ENCODE results near the gene ALOXE3.
"Not testable (repeated sequence)": the region's sequence is repeated elsewhere in the genome, so short reads cannot be mapped to it uniquely, and the experiment has no call there.

The ALOXE3 gene

DNA sequence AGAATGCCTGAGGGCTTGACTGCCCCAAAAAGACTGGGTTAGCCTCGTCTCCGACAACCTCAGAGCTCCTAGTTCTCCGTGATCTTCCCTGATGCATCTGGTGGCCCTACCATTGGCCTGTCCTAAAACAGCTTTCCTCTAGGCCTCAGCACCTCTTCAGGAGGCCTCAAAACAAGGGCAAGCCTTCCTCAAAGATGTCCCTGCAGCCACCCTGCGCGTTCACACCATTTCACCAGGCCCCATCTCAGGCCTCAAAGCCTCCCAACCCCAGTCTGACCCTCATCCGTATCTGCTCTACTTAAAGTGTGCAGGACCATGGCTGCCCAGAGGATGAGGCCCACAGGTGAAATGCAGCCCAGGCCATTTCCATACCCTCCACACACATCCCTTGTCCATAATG, 7.4 kb downstream of the ALOXE3 start:
- DNase-seq (ENCODE audit: low spot score) = no peak
- in situ Hi-C loops (cut with MboI; ENCODE audit: low sequenced_read_pairs, unreplicated experiment) = no loop called here
- TF ChIP-seq, protein P1, sequence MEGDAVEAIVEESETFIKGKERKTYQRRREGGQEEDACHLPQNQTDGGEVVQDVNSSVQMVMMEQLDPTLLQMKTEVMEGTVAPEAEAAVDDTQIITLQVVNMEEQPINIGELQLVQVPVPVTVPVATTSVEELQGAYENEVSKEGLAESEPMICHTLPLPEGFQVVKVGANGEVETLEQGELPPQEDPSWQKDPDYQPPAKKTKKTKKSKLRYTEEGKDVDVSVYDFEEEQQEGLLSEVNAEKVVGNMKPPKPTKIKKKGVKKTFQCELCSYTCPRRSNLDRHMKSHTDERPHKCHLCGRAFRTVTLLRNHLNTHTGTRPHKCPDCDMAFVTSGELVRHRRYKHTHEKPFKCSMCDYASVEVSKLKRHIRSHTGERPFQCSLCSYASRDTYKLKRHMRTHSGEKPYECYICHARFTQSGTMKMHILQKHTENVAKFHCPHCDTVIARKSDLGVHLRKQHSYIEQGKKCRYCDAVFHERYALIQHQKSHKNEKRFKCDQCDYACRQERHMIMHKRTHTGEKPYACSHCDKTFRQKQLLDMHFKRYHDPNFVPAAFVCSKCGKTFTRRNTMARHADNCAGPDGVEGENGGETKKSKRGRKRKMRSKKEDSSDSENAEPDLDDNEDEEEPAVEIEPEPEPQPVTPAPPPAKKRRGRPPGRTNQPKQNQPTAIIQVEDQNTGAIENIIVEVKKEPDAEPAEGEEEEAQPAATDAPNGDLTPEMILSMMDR (IDR thresholded peaks at IDR 0.05; ENCODE audit: borderline replicate concordance, control extremely low read depth, extremely low read depth, insufficient read depth, missing control alignments) = no peak

DNA sequence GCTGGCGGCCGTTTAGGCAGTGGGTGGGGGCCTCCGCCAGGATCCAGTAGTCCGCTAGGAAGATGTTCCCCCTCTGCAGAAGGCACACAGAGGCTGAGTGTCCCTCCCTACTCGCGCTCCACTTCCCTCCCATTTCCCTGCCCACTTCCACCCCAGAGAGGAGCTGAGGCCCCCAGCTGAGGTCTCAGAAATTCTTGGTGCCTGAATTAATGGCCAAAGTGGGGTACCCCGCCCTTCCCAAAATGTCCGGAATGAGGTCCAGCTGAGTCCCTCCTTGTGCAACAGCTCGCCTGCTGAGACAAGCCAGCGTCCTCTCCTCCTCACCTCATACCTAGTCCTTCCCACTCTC, 7.9 kb downstream of the ALOXE3 start:
- in situ Hi-C loops (cut with MboI; ENCODE audit: low sequenced_read_pairs, unreplicated experiment) = no loop called here
- DNase-seq (ENCODE audit: low spot score) = no peak

DNA sequence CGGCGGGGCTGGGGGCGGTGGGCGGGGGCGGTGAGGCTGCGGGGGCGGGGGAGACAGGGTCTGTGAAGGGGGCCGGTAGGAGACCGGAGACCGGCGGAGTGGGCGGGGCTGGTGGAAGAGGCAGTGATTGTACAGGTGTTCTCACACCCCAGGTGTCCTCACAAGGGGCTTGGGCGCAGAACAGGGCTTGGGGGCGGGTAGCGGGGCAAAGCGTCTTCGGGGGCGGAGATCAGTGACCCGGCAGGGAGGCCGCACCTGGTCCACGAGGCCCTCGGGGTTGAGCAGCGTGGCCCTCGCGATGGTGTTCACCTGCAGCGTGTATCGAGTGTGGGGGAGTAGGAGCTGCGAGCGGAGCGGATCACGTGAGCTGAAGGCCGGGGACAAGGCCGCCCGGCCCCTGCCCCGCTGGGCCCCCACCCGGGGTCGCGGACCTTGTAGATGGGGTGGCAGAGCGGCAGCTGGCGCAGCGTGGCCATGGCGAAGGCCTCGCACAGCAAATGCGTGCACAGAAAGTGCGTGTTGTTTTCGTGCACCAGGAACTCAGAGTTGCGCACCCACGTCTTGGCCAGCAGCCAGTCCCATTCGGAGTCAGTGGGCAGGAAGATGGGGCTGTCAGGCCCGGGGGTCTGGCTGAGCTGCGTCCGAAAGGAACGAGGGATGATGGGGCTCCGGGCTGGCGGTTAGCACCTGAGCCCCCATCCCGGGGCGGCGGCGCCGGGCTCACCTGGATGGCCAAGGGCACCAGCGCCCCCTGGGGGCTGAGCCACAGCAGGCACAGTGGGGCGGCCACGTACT, 8.5 kb downstream of the ALOXE3 start:
- DNase-seq (ENCODE audit: low spot score) = peak; percentile 89
- in situ Hi-C loops (cut with MboI; ENCODE audit: low sequenced_read_pairs, unreplicated experiment) = no loop called here
- TF ChIP-seq, protein P1 (IDR thresholded peaks at IDR 0.05; ENCODE audit: borderline replicate concordance, control extremely low read depth, extremely low read depth, insufficient read depth, missing control alignments) = peak; percentile 95

More for the DNA sequence above, 7.9 kb downstream of the ALOXE3 start:
- TF ChIP-seq, protein P1 (IDR thresholded peaks at IDR 0.05; ENCODE audit: borderline replicate concordance, control extremely low read depth, extremely low read depth, insufficient read depth, missing control alignments) = no peak

GRCh38 chr17:8108972-8109660, 9.2 kb downstream of the ALOXE3 start:
- DNase-seq (ENCODE audit: low spot score) = no peak
- TF ChIP-seq, protein P1 (IDR thresholded peaks at IDR 0.05; ENCODE audit: borderline replicate concordance, control extremely low read depth, extremely low read depth, insufficient read depth, missing control alignments) = no peak
- in situ Hi-C loops (cut with MboI; ENCODE audit: low sequenced_read_pairs, unreplicated experiment) = no loop called here

DNA sequence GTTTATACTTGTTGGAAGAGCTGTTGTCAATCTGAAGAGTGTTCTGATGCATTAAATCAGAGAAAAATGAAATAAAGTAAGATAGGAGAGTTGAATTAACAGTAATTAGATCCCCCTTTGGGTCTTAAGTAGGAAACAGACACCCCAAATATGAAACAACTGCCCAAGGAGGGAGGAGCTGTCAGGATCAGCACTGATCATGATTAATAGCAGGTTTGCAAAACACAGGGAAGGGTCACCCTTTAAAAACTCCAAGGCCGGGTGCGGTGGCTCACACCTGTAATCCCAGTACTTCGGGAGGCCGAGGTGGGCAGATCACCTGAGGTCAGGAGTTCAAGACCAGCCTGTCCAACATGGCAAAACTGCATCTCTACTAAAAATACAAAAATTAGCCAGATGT, 11.3 kb downstream of the ALOXE3 start:
- DNase-seq (ENCODE audit: low spot score); in situ Hi-C loops (cut with MboI; ENCODE audit: low sequenced_read_pairs, unreplicated experiment): not testable (repeated sequence)

- in situ Hi-C loops (cut with MboI; ENCODE audit: low sequenced_read_pairs, unreplicated experiment) = no loop called here
- TF ChIP-seq, protein P1 (IDR thresholded peaks at IDR 0.05; ENCODE audit: borderline replicate concordance, control extremely low read depth, extremely low read depth, insufficient read depth, missing control alignments) = no peak
- DNase-seq (ENCODE audit: low spot score) = no peak
Measured at GRCh38 chr17:8105957-8106398, 12.3 kb downstream of the ALOXE3 start.

- TF ChIP-seq, protein P1 (IDR thresholded peaks at IDR 0.05; ENCODE audit: borderline replicate concordance, control extremely low read depth, extremely low read depth, insufficient read depth, missing control alignments) = no peak
- in situ Hi-C loops (cut with MboI; ENCODE audit: low sequenced_read_pairs, unreplicated experiment) = no loop called here
- DNase-seq (ENCODE audit: low spot score) = no peak
Measured at GRCh38 chr17:8104911-8105310, 13.4 kb downstream of the ALOXE3 start.
